ENCODE results near the gene SPOP.

SPOP gene

DNA sequence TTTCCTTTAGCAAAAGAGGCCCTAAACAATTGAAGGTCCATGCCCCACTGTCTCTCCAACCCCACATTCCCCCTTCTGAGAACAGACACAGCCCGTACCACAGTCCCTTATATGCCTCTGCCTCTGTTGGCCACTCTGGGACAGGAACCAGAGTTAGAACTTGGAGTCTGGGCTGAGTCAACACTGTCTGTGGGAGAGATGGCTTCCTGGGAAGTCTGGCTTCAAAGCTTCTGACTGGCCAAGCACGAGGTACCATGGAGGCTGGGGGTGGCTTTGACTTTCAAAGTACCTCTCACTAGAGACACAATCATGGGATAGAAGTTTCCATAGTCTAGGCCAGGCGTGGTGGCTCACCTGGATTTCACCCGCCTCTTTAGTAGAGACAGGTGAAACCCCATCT lies 14.9 kb upstream of the SPOP start:
- Histone ChIP-seq H3K36me3 (no peaks in the 10 kb centered on the region), H3K27me3 (peaks cover 15% of the 10 kb centered on the region), H3K9me3 (no peaks in the 10 kb centered on the region), H3K4me1 (ENCODE audit: control insufficient read depth in 1 of 2, insufficient read depth in 1 of 2, low read depth in 1 of 2, low read length in 1 of 2) (peaks cover 7 to 12% of the 10 kb centered on the region in 2 experiments), H3K4me3 (ENCODE audit: low read depth in 1 of 2, low read length in 1 of 2) (no peak overlapping the region), H3K27ac (no peak overlapping the region)
- TF ChIP-seq, protein P1, sequence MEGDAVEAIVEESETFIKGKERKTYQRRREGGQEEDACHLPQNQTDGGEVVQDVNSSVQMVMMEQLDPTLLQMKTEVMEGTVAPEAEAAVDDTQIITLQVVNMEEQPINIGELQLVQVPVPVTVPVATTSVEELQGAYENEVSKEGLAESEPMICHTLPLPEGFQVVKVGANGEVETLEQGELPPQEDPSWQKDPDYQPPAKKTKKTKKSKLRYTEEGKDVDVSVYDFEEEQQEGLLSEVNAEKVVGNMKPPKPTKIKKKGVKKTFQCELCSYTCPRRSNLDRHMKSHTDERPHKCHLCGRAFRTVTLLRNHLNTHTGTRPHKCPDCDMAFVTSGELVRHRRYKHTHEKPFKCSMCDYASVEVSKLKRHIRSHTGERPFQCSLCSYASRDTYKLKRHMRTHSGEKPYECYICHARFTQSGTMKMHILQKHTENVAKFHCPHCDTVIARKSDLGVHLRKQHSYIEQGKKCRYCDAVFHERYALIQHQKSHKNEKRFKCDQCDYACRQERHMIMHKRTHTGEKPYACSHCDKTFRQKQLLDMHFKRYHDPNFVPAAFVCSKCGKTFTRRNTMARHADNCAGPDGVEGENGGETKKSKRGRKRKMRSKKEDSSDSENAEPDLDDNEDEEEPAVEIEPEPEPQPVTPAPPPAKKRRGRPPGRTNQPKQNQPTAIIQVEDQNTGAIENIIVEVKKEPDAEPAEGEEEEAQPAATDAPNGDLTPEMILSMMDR (IDR thresholded peaks at IDR 0.05) = no peak

DNA sequence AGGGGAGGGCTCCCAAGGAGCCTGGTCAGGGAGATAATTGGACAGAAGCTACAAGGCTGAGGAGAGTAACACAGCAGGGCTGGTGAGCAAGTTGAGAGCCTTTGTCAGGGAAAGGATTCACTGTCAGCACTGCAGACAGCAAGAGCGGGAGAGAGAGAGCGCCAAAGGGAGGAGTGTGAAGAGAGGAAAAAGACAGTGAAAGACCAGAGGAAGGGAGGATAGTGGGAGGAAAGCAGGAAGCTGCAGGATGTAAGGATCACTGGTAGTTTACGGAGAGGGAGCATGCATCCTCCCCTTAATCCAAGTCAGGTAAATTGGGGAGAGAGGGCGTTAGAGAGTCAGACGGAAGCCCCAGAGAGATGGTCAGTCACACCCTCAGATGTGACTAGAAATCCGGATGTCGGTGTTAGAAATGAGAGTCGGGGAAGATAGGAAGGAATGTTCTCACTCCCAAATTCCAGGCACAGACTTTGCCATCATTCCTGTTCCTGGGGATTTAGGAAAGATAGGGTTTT lies 13.8 kb upstream of the SPOP start:
- Histone ChIP-seq H3K9me3 (no peaks in the 10 kb centered on the region), H3K27ac (no peak overlapping the region), H3K4me3 (ENCODE audit: low read depth in 1 of 2, low read length in 1 of 2) (no peak overlapping the region), H3K4me1 (ENCODE audit: control insufficient read depth in 1 of 2, insufficient read depth in 1 of 2, low read depth in 1 of 2, low read length in 1 of 2) (peaks cover 9 to 13% of the 10 kb centered on the region in 2 experiments), H3K27me3 (peaks cover 15% of the 10 kb centered on the region), H3K36me3 (no peaks in the 10 kb centered on the region)
- TF ChIP-seq, protein P1 (IDR thresholded peaks at IDR 0.05) = no peak

DNA sequence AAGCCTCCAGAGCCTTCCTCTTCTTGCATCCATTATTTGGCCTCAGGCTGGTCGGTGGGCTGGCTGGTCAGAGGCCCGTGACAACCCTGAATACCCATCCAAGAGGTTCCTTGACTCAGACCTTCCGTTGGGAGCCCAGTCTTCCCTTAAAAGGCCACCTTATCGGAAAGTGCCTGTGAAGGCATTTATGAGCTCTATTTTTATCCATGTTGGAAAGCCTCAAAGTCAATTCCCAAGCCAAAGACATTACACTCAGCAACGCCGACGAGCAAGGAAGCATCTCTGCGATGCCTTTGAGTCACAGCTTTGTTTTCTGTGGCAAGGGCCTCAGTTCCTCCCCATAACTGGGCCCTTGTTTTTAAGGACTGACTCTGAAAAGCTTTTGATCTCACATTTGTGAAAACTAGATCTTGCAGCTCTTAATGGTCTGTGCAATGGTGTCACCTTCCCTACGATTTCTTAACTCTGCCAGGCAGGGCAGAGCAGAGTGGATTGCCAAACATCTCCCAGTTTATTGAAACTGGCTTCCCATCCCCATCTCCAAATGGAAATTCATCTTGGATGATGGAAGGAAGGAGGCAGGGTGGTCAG lies 13.3 kb upstream of the SPOP start:
- Histone ChIP-seq H3K27ac (no peak overlapping the region), H3K9me3 (no peaks in the 10 kb centered on the region), H3K4me1 (ENCODE audit: control insufficient read depth in 1 of 2, insufficient read depth in 1 of 2, low read depth in 1 of 2, low read length in 1 of 2) (peaks cover 7 to 13% of the 10 kb centered on the region in 2 experiments), H3K27me3 (peaks cover 15% of the 10 kb centered on the region), H3K36me3 (no peaks in the 10 kb centered on the region), H3K4me3 (ENCODE audit: low read depth in 1 of 2, low read length in 1 of 2) (no peak overlapping the region)
- TF ChIP-seq, protein P1 (IDR thresholded peaks at IDR 0.05) = no peak

DNA sequence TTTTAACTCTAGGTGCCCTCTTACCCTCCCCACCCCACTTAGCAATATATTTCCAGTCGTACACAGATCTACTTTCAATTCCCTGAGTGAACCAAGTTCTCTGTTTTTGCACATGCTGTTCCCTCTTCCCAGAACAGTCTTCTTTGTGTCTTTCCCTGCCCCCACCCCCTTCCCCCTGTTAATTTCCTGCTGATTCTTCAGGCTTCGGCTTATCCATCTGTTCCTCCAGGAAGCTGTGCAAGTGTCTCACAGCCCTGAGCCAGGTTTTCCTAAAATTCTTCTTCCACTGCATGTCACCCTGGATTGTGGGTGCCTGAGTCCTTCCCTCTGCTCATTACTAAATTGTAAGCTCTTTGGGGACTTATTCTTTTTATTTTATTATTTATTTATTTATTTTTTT lies 12.4 kb upstream of the SPOP start:
- Histone ChIP-seq H3K36me3 (no peaks in the 10 kb centered on the region), H3K9me3 (no peaks in the 10 kb centered on the region), H3K27me3 (peaks cover 15% of the 10 kb centered on the region), H3K27ac (no peak overlapping the region), H3K4me3 (ENCODE audit: low read depth in 1 of 2, low read length in 1 of 2) (no peak overlapping the region), H3K4me1 (ENCODE audit: control insufficient read depth in 1 of 2, insufficient read depth in 1 of 2, low read depth in 1 of 2, low read length in 1 of 2) (peaks cover 7 to 8% of the 10 kb centered on the region in 2 experiments)
- TF ChIP-seq, protein P1 (IDR thresholded peaks at IDR 0.05) = no peak

DNA sequence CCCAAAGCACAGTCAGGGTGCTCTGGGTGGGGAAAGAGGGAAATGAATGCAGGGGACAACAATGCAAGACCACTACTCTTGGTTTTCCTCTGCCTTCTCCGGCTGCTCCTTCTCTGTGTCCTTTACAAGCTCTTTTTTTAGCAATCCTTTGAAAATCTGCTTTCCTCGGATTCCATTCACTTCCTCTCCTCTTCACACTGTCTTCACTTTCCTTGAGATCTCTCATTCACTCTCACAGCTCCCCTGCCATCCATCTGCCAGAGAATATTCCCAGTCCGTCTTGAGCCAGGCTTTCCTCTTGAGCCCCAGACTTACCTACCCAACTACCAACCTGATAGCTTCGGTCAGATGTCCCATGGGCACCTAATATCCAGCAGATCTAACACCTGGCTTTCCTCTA lies 11.0 kb upstream of the SPOP start:
- H3K9me3 ChIP-seq = no peaks in the 10 kb centered on the region
- peaks cover 6 to 7% of the 10 kb centered on the region in 2 experiments for H3K4me1 ChIP-seq (ENCODE audit: control insufficient read depth in 1 of 2, insufficient read depth in 1 of 2, low read depth in 1 of 2, low read length in 1 of 2)
- H3K27ac ChIP-seq = no peak overlapping the region
- no peak overlapping the region for H3K4me3 ChIP-seq (ENCODE audit: low read depth in 1 of 2, low read length in 1 of 2)
- no peaks in the 10 kb centered on the region for H3K36me3 ChIP-seq
- H3K27me3 ChIP-seq = peaks cover 7% of the 10 kb centered on the region
- TF ChIP-seq, protein P1 (IDR thresholded peaks at IDR 0.05) = no peak

All from neutrophil (primary cell).